Heart right ventricle (tissue), 16 donors: Measurements from ENCODE around the gene GSE1. TPM values are rescaled to one million over a fixed set of nuclear protein-coding genes. Genes with fewer than 3 reads are reported as not detected.

Source experiments
- ATAC-seq, 8 donors: fragments of 200-7000 bp; cut with Tn5 transposase; one replicate each; pipeline ENCODE4 v1.9.1; 2020; ENCODE audit warnings: mild to moderate bottlenecking in 8 of 8, moderate library complexity in 8 of 8, moderate number of reproducible peaks in 1 of 8
- DNase-seq, 2 donors: peaks; one replicate each; pipeline ENCODE4 v3.0.0-alpha.2; 2020
- H3K27ac ChIP-seq, 10 donors: fragments of 200-600 bp; sonication (generic) in 2 of 10; one replicate each; pipeline versions ENCODE4 v1.5.0 to v1.8.0; 2020 to 2022; ENCODE audit warnings: mild to moderate bottlenecking in 3 of 10
- H3K27me3 ChIP-seq, 7 donors: fragments of 200-600 bp; one replicate each; pipeline ENCODE4 v1.8.0; 2021 to 2022; ENCODE audit warnings: mild to moderate bottlenecking in 2 of 7
- H3K36me3 ChIP-seq, 9 donors: fragments of 200-600 bp; sonication (generic) in 1 of 9; one replicate each; pipeline versions ENCODE4 v1.5.0 to v1.8.0; 2020 to 2022; ENCODE audit warnings: mild to moderate bottlenecking in 2 of 9
- H3K4me1 ChIP-seq, 9 donors: fragments of 200-600 bp; sonication (generic) in 1 of 9; one replicate each; pipeline versions ENCODE4 v1.5.0 to v1.8.0; 2020 to 2022; ENCODE audit warnings: mild to moderate bottlenecking in 4 of 9
- H3K4me3 ChIP-seq, 10 donors: fragments of 200-600 bp; sonication (generic) in 2 of 10; one replicate each; pipeline versions ENCODE4 v1.5.0 to v1.8.0; 2020 to 2022; ENCODE audit warnings: mild to moderate bottlenecking in 7 of 10, moderate library complexity in 2 of 10
- H3K9me3 ChIP-seq, 11 donors: fragments of 200-600 bp in 10 of 11; sonication (generic) in 2 of 11; one replicate each; pipeline versions ENCODE4 v1.5.0 to v1.8.0; 2013 to 2022; ENCODE audit warnings: mild to moderate bottlenecking in 2 of 11, control low read depth in 1 of 11, moderate library complexity in 1 of 11
- WGBS, 2 donors: extraction: QIAGEN DNeasy Blood & Tissue Kit; methylation state at CpG; one replicate each; pipeline ENCODE4 v1.1.7; 2013; ENCODE audit warnings: inconsistent platforms in 1 of 2; 5-methylcytosine and 5-hydroxymethylcytosine counted together
- intact Hi-C, 10 donors: fragments of 100-400 bp; cut with DNase I; formaldehyde crosslinking; loops; one replicate each; pipeline versions ENCODE4 v1.11.1 to v1.14.2; 2022
- polyA plus RNA-seq, 2 donors: library from polyadenylated mRNA; stranded (reverse); fragments of 200-250 nt; gene quantifications; one replicate each; pipeline ENCODE4 v1.2.3, GENCODE V29; 2013
- total RNA-seq, 10 donors: library from RNA; stranded (reverse); fragmentation: NEBNext Ultra II Directional in 3 of 10; extraction: Animal tissue kit (Norgen Biotek cat#: 25700) in 3 of 10; gene quantifications; one replicate each; pipeline versions ENCODE4 v1.2.1 to v1.2.4, GENCODE V29; 2021 to 2023
- TF ChIP-seq, protein P1 (sequence below), 9 donors: fragments of 200-600 bp; sonication (generic) in 2 of 9; IDR thresholded peaks; one replicate each; pipeline versions ENCODE4 v1.5.0 to v1.8.0; 2021 to 2022; ENCODE audit warnings: antibody characterized with exemption in 9 of 9, mild to moderate bottlenecking in 5 of 9, moderate library complexity in 1 of 9
- donor health status: Arrhythmogenic right ventricular cardiomyopathy.
- donor health status: ischemic (EF 13 %, LVEDD 7.1; RV severe dilation, severe dysfunction).
- donor health status: healthy with polysubstance abuse.
- donor health status: DM: no; HTN: yes; CAD: no.
- donor health status: DM: no; HTN: no; CAD: no.
- donor health status: ischemic (EF 25% LVEDD 6.9; RV normal size, moderate dysfunction).
- donor health status: ischemic (EF 25% LVEDD 5.7; RV mildly dilated, moderate dysfunction).
- donor health status: healthy.
- donor health status: DM: yes; HTN: yes; CAD: no.
- donor health status: Ischemic cardiomyopathy.
- donor health status: ischemic (EF 35%, LVEDD 5.7; RV mildly dilated, moderate dysfunction).
- donor health status: nonischemic (EF 11% LVEDD 7.7; RV severe dilation, severe dysfunction).
- donor health status: DM: yes; HTN: yes; CAD: no.
- donor health status: PGD.
- donor health status: ischemic (EF 29% LVEDD 5.4; RV normal size, mild dysfunction).
- donor health status: nonischemic (EF 23%, LVEDD 6.1; RV moderate dilation, normal function).

GSE1 gene
- total and polyA plus RNA-seq, 12 donors, result 15.6 to 53.2 (median 32.6) TPM

DNA sequence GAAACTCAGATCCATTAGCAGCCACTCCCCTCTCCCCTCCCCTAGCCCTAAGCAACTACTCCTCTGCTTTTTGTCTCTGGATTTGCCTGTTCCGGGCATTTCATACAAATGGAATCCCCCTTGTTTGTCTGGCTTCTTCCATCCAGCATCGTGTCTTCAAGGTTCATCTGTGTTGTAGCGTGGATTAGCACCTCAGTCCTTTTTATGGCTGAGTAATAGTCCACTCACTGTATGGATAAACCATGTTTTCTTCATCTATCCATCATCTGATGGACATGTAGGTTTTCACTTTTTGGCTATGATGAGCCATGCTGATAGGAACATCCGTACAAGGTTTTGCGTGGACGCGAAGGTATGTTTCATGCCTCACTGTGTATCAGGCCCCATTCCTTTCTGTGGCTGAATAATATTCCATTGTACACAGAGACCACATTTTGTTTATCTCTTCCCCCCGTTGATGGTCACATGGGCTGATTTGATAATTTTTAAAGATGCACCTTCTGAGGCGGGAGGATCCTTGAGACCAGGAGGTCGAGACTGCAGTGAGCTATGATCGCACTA, 8.9 kb upstream of the GSE1 start:
- WGBS, 2 donors, result 91 to 95% methylated on average over 11 of the region's 11 CpGs
- Histone ChIP-seq H3K27me3 (no peaks in the 10 kb centered on the region), H3K27ac (no peak overlapping the region), H3K4me3 (no peak overlapping the region), H3K4me1 (peaks cover 5 to 48% (median 22%) of the 10 kb centered on the region in 9 donors), H3K36me3 (no peaks in the 10 kb centered on the region), H3K9me3 (no peaks in the 10 kb centered on the region)
- ATAC-seq (no peak), DNase-seq (no peak)
- intact Hi-C loops, result loop anchor here in 3 of 10 donors (5.0 to 10.0 kb wide), 3 partner anchors 37 to 289 kb away; no protein-coding TSS in a partner anchor
- TF ChIP-seq, protein P1, sequence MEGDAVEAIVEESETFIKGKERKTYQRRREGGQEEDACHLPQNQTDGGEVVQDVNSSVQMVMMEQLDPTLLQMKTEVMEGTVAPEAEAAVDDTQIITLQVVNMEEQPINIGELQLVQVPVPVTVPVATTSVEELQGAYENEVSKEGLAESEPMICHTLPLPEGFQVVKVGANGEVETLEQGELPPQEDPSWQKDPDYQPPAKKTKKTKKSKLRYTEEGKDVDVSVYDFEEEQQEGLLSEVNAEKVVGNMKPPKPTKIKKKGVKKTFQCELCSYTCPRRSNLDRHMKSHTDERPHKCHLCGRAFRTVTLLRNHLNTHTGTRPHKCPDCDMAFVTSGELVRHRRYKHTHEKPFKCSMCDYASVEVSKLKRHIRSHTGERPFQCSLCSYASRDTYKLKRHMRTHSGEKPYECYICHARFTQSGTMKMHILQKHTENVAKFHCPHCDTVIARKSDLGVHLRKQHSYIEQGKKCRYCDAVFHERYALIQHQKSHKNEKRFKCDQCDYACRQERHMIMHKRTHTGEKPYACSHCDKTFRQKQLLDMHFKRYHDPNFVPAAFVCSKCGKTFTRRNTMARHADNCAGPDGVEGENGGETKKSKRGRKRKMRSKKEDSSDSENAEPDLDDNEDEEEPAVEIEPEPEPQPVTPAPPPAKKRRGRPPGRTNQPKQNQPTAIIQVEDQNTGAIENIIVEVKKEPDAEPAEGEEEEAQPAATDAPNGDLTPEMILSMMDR (IDR thresholded peaks at IDR 0.05), result no peak

DNA sequence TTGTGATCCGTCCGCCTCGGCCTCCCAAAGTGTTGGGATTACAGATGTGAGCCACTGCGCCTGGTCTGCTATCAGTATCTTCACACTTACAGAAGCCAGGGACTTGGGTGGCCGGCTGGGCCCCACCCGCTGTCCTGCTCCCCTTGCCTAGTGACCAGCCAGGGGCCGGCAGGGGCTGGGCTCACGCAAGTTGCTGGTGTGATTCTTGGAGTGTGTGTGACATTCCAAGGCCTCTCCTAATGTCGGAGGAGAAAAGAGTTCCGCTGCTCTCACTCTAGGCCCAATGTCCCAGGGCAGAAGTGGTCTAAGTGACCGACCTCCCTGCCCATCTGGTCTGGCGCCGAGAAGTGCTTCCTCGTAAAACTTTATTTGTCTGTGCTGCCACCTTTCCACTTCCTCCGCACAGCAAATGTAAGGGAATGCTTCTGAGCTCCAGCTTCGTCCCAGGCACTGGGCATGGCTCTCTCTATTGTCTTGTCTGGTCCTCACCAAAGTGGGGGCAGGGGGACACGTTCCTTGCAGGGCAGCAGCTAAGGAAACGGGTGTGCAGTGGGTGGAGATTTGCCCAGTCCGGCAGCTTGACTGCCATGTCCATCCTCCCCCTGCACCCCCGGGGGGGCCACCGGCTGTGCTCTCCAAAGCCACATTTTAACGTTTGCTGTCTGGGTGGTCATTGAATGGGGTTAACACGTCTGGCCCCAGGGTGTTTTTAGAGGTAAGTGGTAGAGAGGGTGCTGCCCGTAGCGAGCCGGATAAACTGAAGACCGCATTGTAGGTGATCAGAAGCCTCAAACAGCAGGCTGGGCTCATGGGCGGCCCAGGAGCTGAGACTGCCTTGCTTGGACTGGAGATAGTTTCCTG, 7.8 kb upstream of the GSE1 start:
- H3K27ac ChIP-seq, result no peak overlapping the region

GRCh38 chr16:85605912-85606841, 6.9 kb upstream of the GSE1 start:
- Histone ChIP-seq H3K9me3 (no peaks in the 10 kb centered on the region), H3K4me1 (peaks cover 15 to 52% (median 33%) of the 10 kb centered on the region in 9 donors), H3K27me3 (no peaks in the 10 kb centered on the region), H3K36me3 (no peaks in the 10 kb centered on the region), H3K4me3 (no peak overlapping the region), H3K27ac (no peak overlapping the region)
- intact Hi-C loops, result loop anchor here in 6 of 10 donors (5.0 to 10.0 kb wide), 6 partner anchors 39 to 291 kb away; no protein-coding TSS in a partner anchor
- WGBS, 2 donors, result 88 to 91% methylated on average over 22 of the region's 22 CpGs
- ATAC-seq (no peak), DNase-seq (no peak)
- TF ChIP-seq, protein P1 (IDR thresholded peaks at IDR 0.05), result no peak

More for the DNA sequence above, 7.8 kb upstream of the GSE1 start:
- intact Hi-C loops, result loop anchor here in 6 of 10 donors (5.0 to 10.0 kb wide), 6 partner anchors 38 to 290 kb away; no protein-coding TSS in a partner anchor
- H3K4me1 ChIP-seq, result peaks cover 9 to 45% (median 26%) of the 10 kb centered on the region in 9 donors
- no peak for ATAC-seq
- H3K9me3 ChIP-seq, result no peaks in the 10 kb centered on the region
- DNase-seq, result no peak
- H3K27me3 ChIP-seq, result no peaks in the 10 kb centered on the region
- WGBS, 2 donors, result 83 to 84% methylated on average over 28 of the region's 28 CpGs
- TF ChIP-seq, protein P1 (IDR thresholded peaks at IDR 0.05), result no peak
- H3K4me3 ChIP-seq, result no peak overlapping the region
- no peaks in the 10 kb centered on the region for H3K36me3 ChIP-seq
